Measurements from ENCODE around the gene MCM10. TPM values are rescaled to one million over a fixed set of nuclear protein-coding genes. Genes with fewer than 3 reads are reported as not detected.

Gene MCM10
- total and polyA plus RNA-seq, 2 experiments from 2014 or later, result 38.2 to 43.0 TPM

DNA sequence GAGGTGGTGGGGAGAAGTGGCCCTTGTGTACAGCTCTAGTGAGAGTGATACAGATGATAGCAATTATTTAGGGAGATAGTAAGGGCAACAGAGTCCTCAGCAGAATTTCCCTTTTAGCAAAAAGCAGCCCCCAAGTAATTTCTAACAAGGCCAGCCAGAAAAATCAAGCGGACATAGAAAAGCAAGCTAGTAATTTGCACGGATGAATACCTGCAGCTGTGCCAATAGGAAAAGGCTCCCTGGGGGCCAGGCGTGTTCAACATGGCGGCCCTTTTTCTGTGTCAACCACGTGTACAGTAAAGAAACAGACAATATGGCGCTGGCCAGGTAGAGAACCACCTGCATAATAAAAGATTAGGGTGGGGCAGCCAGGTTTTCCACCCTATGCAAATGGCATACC lies 7.4 kb downstream of the MCM10 start:
- ATAC-seq (no peak), DNase-seq (ENCODE audit: low spot score) (no peak)
- Mint-ChIP-seq H3K4me3 (no peak overlapping the region), H3K27me3 (ENCODE audit: insufficient read depth, low read depth, poor library complexity) (peaks cover 4% of the 10 kb centered on the region), H3K4me1 (no peaks in the 10 kb centered on the region), H3K27ac (no peak overlapping the region), H3K36me3 (ENCODE audit: low read depth) (peaks cover 75% of the 10 kb centered on the region), H3K9me3 (no peaks in the 10 kb centered on the region)
- peaks cover 55% of the 10 kb centered on the region for H4K20me1 ChIP-seq (replicated peaks; ENCODE audit: insufficient read depth)
- no peaks in the 10 kb centered on the region for H3K27me3 ChIP-seq (ENCODE audit: insufficient read depth)
- no peak overlapping the region for H2AFZ ChIP-seq
- no peaks in the 10 kb centered on the region for H3K4me1 ChIP-seq (ENCODE audit: insufficient read depth)
- peaks cover 39% of the 10 kb centered on the region for H3K36me3 ChIP-seq (ENCODE audit: insufficient read depth)
- no peaks in the 10 kb centered on the region for H3F3A ChIP-seq (replicated peaks; ENCODE audit: low read depth)
- TF ChIP-seq JUNB (IDR thresholded peaks at IDR 0.05; ENCODE audit: unreplicated experiment) (no peak), STAT1 (IDR thresholded peaks at IDR 0.05; ENCODE audit: unreplicated experiment) (no peak), CREB1 (CRISPR knock-in tag; IDR thresholded peaks at IDR 0.05; ENCODE audit: low read depth) (no peak), EZH2 (IDR thresholded peaks at IDR 0.05; ENCODE audit: low read depth, unreplicated experiment) (no peak), EZH2phosphoT487 (IDR thresholded peaks at IDR 0.05; ENCODE audit: unreplicated experiment) (no peak), POLR2AphosphoS5 (IDR thresholded peaks at IDR 0.05; ENCODE audit: low read depth) (no peak)
- TF ChIP-seq, protein P1, sequence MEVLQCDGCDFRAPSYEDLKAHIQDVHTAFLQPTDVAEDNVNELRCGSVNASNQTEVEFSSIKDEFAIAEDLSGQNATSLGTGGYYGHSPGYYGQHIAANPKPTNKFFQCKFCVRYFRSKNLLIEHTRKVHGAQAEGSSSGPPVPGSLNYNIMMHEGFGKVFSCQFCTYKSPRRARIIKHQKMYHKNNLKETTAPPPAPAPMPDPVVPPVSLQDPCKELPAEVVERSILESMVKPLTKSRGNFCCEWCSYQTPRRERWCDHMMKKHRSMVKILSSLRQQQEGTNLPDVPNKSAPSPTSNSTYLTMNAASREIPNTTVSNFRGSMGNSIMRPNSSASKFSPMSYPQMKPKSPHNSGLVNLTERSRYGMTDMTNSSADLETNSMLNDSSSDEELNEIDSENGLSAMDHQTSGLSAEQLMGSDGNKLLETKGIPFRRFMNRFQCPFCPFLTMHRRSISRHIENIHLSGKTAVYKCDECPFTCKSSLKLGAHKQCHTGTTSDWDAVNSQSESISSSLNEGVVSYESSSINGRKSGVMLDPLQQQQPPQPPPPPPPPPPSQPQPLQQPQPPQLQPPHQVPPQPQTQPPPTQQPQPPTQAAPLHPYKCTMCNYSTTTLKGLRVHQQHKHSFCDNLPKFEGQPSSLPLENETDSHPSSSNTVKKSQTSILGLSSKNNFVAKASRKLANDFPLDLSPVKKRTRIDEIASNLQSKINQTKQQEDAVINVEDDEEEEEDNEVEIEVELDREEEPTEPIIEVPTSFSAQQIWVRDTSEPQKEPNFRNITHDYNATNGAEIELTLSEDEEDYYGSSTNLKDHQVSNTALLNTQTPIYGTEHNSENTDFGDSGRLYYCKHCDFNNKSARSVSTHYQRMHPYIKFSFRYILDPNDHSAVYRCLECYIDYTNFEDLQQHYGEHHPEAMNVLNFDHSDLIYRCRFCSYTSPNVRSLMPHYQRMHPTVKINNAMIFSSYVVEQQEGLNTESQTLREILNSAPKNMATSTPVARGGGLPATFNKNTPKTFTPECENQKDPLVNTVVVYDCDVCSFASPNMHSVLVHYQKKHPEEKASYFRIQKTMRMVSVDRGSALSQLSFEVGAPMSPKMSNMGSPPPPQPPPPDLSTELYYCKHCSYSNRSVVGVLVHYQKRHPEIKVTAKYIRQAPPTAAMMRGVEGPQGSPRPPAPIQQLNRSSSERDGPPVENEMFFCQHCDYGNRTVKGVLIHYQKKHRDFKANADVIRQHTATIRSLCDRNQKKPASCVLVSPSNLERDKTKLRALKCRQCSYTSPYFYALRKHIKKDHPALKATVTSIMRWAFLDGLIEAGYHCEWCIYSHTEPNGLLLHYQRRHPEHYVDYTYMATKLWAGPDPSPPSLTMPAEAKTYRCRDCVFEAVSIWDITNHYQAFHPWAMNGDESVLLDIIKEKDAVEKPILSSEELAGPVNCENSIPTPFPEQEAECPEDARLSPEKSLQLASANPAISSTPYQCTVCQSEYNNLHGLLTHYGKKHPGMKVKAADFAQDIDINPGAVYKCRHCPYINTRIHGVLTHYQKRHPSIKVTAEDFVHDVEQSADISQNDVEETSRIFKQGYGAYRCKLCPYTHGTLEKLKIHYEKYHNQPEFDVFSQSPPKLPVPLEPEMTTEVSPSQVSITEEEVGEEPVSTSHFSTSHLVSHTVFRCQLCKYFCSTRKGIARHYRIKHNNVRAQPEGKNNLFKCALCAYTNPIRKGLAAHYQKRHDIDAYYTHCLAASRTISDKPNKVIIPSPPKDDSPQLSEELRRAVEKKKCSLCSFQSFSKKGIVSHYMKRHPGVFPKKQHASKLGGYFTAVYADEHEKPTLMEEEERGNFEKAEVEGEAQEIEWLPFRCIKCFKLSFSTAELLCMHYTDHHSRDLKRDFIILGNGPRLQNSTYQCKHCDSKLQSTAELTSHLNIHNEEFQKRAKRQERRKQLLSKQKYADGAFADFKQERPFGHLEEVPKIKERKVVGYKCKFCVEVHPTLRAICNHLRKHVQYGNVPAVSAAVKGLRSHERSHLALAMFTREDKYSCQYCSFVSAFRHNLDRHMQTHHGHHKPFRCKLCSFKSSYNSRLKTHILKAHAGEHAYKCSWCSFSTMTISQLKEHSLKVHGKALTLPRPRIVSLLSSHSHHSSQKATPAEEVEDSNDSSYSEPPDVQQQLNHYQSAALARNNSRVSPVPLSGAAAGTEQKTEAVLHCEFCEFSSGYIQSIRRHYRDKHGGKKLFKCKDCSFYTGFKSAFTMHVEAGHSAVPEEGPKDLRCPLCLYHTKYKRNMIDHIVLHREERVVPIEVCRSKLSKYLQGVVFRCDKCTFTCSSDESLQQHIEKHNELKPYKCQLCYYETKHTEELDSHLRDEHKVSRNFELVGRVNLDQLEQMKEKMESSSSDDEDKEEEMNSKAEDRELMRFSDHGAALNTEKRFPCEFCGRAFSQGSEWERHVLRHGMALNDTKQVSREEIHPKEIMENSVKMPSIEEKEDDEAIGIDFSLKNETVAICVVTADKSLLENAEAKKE (CRISPR knock-in tag; IDR thresholded peaks at IDR 0.05), result no peak
- TF ChIP-seq, protein P2, sequence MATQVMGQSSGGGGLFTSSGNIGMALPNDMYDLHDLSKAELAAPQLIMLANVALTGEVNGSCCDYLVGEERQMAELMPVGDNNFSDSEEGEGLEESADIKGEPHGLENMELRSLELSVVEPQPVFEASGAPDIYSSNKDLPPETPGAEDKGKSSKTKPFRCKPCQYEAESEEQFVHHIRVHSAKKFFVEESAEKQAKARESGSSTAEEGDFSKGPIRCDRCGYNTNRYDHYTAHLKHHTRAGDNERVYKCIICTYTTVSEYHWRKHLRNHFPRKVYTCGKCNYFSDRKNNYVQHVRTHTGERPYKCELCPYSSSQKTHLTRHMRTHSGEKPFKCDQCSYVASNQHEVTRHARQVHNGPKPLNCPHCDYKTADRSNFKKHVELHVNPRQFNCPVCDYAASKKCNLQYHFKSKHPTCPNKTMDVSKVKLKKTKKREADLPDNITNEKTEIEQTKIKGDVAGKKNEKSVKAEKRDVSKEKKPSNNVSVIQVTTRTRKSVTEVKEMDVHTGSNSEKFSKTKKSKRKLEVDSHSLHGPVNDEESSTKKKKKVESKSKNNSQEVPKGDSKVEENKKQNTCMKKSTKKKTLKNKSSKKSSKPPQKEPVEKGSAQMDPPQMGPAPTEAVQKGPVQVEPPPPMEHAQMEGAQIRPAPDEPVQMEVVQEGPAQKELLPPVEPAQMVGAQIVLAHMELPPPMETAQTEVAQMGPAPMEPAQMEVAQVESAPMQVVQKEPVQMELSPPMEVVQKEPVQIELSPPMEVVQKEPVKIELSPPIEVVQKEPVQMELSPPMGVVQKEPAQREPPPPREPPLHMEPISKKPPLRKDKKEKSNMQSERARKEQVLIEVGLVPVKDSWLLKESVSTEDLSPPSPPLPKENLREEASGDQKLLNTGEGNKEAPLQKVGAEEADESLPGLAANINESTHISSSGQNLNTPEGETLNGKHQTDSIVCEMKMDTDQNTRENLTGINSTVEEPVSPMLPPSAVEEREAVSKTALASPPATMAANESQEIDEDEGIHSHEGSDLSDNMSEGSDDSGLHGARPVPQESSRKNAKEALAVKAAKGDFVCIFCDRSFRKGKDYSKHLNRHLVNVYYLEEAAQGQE (IDR thresholded peaks at IDR 0.05; ENCODE audit: unreplicated experiment), result no peak
- no peak overlapping the region for H3K4me3 ChIP-seq
- peaks cover 62% of the 10 kb centered on the region for H3K79me2 ChIP-seq (replicated peaks; ENCODE audit: insufficient read depth)
- no peak overlapping the region for H3K27ac ChIP-seq (ENCODE audit: low read depth)
- no peaks in the 10 kb centered on the region for H3K9me2 ChIP-seq (ENCODE audit: insufficient read depth)
- no peak overlapping the region for H3K4me2 ChIP-seq

Data from GM23338 (cell line).